Activated CD4-positive, alpha-beta T cell treated with anti-CD3 and anti-CD28 coated beads for 4 hours (primary cell): ENCODE results near the gene CHTF18.
A peak's percentile ranks its signal among the peaks of the same experiment; 100 is the strongest.

Experiments
- DNase-seq, 2 donors: peaks; one replicate each; pipeline ENCODE4 v3.0.0-alpha.2; 2020

CHTF18 gene

DNA sequence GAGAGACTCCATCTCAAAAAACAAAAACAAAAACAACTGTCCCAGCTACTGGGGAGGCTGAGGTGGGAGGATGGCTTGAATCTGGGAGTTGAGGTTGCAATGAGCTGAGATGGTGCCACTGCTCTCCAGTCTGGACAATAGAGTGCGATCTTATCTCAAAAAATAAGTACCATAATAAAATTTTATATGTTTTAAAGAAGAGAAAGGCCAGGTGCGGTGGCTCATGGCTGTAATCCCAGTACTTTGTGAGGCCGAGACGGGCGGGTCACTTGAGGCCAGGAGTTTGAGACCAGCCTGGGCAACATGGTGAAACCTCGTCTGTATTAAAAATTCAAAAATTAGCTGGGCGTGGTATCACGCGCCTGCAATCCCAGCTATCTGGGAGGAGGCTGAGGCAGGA is 11.6 kb upstream of the CHTF18 start:
- DNase-seq: no peak

DNA sequence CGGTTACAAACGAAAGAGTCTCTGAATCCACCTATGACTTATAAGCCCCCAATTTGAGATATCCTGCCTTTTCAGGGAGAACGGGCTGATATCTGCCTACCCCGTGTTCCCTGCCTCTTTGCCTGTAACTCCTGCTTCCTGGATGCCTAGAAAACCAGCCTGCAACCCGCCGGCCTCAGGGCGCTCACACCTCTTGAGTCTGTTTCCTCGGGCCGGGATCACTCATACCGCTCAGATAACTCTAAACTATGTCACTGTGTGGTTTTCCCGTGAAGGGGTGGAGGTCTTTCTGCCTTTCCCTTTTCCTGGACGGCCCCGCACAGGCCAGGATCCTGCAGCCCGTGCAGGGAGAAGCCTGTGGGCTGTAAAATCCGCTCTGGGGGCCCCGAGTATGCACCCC is 10.6 kb upstream of the CHTF18 start:
- DNase-seq: no peak

DNA sequence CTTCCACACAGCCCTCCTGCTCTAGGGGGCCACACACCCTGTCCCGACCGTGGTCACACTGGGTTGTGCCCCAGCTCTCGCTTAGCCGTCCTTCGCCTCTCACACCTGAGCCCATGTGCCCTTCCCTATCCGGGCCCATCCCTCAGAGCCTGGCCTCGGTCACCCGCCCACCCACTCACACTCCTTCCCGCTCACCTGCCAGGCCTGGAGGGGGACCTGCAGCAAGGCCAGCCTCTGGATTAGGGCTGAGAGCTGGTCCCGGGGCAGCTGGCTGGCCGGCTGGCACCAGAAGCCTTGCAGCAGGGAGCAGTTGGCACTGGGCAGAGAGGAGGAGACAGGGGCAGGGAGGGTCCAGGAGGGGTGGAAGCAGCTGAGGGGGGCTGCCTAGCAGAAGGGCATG is 10.0 kb upstream of the CHTF18 start:
- no peak for DNase-seq

DNA sequence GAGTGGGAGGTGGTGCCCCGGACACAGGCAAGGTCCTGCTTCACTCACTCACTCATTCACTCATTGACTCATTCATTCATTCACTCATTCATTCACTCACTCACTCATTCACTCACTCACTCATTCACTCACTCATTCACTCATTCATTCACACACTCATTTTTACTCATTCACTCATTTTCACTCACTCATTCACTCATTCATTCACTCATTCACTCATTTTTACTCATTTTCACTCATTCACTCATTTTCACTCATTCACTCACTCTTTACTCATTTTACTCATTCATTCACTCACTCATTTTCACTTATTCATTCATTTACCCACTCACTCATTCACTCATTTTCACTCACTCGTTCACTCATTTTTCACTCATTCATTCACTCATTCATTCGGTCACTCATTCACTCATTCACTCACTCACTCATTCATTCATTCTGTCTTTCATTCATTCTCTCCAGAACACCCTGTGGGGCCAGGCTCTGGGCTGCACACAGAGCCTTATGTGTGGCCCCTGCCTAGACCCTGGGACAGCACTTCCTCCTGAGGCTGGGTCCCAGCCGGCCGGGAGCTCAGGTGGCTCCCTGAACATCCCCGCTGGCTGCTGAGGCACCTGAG is 9.4 kb upstream of the CHTF18 start:
- DNase-seq: no peak

DNA sequence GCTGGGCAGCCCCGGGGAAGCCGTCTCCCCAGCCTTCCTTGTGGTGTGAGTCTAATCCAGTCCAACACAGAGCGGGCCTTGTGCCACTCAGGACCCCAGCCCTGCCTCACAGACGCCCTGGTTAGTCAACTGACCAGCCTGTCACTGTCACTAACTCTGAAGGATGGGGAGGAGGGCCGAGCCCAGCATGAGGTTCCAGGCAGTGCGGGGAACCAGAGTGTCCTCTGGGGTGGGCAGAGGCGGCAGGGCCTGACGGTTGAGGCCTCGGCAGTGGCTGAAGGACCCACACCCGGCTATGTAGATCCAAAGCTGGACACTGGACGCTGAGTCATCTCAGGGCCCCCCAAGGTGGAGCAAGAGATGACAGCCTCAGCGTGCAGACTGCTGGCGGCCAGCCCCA is 8.9 kb upstream of the CHTF18 start:
- DNase-seq: no peak

DNA sequence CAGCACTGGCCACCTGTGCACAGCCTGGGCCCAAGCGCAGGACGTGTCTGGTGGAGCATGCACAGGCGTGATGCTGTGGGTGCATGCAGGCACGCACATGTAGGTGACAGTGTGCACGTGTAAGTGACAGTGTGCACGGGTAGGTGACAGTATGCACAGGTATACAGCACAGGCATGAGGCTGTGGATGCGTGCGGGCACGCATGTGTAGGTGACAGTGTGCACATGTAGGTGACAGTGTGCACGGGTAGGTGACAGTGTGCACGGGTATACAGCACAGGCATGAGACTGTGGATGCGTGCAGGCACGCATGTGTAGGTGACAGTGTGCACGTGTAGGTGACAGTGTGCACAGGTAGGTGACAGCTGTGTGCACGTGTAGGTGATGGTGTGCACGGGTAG is 8.1 kb upstream of the CHTF18 start:
- no peak for DNase-seq

DNA sequence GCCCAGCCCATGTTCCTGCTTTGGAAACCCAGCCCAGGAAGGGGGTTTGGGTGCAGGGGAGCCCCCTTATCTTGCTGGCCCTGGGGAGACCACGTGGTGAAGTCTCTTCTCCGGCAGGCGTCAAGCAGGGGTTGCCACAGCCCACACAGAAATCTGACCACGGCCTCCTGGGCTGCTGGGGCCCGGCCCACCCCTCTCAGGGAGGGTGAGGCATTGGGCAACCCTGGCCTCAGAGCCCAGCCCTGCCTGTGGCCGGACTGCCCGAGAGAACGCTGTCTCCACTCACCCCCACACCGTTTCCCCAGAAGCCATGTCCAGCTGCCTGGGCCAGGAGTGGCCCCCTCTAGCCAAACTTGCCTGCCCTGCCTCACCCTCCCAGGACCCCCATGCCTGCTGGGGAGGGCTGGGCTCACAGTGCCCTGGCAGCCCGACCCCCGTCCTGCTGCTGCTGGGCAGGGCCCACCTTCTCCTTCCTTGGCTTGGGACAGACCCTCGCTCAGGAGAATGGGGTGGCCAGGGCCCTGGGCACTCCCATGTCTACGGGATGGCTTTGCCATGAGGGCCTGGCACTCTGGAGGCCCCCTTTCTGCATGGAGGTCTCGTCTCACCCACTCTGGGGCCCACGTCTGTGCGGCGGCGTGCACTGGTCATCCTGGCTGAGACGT is 6.9 kb upstream of the CHTF18 start:
- no peak for DNase-seq

DNA sequence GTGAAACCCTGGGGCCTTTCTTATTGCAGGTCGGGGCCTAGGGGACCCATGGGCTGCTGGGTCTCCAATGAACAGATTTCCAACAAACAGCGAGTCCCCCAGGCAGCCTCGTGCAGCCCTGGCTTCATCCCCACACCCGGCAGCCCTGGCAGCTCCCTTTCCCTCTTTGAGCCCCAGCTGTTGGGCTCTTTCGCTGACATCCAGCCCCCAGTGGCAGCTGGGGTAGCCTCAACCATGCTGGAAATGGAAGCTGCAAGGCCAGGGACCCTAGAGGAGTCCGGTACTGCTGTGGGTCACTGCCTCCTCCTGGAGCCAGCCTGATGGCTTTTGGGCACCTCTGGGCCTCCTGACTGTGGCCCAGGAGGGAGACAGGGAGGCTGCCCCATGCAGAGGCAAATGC is 6.2 kb upstream of the CHTF18 start:
- no peak for DNase-seq

DNA sequence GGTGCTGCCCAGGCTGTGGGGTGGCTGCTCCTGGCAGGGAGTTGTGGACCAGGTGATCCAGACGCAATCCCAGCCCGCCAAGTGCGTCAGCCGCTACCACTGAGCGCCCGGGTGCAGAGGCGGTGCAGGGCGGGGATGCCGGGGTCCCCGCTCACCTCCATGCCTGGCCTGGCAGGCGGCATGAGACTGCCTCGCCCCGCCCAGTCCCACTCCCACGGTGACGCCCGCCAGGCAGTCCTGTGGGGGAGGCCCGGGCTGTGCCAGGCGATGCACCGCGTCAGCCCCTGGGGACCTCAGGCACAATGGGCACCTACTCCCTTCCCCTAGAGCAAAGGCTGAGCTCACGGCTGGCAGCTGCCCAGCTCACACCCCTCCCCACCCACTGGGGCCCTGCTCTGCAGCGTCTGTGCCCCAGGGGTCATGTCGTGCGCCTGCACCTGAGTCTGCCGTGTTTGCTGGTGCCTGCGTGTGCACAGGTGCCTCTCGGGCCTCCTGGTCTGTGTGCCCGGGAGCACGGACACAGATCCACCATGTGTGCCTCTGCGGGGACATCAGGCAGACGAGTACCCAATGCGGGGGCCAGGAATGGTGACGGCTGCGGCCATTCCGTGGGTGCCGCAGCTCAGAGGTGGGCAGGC is 5.5 kb upstream of the CHTF18 start:
- no peak for DNase-seq

DNA sequence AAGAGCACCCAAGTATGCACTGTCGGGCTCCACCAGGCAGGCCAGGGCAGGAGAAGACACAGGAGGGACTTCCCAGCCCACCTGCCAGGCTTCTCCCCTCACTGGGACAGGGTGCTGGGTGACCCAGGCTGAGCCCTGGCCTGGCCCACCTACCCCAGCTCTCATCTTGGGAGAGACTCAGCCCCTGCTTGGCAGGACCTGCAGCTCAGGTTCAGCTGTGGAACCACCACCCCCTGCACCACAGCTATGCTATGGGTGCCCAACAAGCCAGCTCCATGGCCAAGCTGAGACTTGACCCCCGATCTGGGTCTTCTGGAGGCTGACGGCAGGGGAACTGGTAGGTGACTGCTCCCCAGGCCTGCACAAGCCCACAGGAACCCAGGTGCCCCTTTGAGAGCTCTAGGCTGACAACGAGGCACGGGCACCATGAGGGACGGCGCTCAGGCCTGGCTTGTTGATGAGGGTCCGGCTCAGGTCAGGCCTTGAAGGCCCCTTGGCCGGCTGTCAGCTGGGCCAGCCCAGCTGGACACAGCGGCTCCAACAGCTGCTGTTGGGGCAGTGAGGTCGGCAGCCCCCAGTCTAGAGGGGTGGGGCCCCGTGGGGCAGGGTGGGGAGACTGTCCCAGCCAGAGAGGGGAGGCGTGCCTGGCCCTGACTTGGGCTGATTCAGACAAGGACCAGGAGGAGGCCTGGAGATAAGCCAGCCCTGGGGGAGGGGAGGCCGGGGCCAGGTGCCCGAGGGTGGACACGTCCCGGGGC is 4.8 kb upstream of the CHTF18 start:
- DNase-seq: no peak

DNA sequence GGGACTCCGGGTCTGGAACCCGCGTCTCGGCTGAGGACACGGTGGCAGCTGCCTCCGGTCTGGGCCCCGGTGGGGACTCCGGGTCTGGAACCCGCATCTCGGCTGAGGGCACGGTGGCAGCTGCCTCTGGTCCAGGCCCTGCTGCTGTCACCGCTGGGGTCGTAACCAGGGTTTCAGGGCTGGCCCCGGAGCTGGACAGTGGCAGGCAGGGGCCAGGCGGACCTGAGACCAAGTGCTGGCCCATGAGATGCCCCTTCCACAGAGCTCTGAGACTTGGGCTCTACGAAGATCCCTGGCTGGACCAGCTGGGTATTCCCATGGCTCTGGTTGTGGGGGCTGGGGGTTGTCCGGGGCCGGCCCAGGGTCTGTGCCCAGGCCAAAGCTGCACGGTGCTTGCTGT is 4.0 kb upstream of the CHTF18 start:
- no peak for DNase-seq

DNA sequence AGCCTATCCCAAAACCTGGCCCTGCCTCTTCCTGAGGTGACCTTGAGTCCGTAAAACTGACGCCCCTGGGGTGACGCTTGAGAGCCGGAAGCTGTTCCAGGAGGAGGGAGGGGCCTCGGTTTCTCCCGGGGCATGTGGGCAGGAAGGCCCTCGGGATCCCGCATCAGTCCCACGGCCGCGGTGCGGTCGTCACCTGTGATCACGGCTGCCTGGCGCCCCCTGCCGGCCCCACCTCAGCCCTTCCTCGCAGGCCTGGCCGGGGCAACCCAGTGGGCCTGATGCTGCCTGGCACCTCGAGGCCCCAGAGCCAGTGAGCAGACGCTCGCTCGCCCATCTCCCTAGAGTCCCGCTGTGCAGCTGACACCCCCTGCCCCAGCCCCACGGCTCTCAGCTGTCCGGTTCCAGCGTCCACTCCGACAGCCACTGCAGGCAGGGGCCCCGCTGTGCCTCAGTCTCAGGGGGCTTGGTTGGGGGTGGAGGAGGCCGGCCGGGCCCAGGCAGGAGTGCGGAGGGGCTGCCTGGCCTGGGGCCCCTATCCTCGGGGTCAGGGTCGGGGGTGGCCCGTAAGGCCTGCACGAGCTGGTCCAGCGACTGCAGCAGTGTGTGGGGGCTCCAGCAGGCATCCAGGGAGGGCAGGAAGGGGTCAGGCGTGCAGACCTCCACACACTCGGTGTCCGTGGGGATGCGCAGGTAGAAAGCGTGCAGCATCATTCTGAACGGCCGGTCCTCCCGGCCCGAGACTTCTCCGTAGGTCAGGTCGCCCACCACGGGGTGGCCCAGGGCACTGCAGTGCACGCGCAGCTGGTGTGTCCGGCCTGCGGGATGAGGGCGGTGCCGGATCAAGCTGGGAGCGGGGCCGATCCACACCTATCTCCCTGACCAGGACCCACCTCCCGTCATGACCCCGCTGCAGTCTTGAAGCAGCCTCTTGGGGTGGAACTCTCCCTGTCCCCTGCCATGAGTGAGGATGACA is 2.6 kb upstream of the CHTF18 start:
- peak; percentile 73 to 79 for DNase-seq

DNA sequence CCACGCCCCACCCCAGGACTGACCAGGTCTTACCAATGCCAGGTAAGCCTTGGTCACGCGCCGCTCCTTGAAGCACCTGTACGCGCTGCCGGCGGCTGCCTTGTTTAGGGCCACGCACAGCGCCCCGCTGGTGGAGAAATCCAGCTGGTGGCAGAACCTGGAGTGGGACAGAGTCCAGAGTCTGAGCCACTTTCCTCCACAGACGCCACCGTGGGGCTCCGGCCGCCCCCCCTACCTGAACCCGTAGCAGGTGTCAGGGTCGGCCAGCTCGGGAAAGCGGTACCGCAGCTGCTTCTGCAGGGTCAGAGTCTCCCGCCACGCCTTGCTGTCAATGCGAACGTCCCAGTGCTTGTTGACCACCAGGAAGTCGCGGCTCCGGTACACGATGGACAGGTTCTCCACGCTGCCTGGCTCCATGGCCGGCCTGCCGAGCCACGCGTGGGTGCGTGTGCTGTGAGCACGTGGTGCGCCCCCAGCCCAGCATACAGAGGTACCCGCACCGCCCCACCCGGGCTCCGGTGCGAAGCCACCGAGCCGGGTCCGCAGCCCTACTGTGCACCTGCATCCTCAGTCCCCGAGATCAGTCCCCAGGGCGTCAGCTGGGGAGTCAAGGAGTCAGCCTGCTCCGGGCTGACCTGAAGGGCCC is 976 bp upstream of the CHTF18 start:
- DNase-seq: no peak

DNA sequence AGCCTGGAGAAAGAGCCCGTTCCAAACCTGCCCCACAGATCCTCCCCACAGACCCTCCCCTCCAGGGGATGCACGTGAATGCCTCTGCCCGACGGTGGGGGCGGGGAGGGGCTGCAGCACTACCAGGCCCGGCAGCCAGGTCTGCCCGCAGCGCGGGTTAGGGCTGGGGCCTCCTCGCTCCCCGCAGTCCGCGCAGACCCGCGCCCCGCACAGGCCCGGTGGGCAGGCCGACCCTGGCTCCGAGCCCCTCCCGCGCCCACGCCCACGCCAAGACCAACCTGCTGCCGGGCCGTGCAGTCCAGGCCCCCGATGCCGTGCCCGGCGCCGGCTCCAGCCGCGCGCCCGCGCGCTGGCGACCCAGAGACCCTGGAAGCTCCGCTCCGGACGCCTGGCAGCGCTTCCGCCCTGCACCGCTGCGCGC is 432 bp upstream of the CHTF18 start, which contains the start of gene RPUSD1:
Gene RPUSD1 (minus strand): TSS at position 404 of the 421 bp plus-strand sequence. CDS start 644 bp downstream, outside the sequence.
- DNase-seq: peak; percentile 15 to 24

DNA sequence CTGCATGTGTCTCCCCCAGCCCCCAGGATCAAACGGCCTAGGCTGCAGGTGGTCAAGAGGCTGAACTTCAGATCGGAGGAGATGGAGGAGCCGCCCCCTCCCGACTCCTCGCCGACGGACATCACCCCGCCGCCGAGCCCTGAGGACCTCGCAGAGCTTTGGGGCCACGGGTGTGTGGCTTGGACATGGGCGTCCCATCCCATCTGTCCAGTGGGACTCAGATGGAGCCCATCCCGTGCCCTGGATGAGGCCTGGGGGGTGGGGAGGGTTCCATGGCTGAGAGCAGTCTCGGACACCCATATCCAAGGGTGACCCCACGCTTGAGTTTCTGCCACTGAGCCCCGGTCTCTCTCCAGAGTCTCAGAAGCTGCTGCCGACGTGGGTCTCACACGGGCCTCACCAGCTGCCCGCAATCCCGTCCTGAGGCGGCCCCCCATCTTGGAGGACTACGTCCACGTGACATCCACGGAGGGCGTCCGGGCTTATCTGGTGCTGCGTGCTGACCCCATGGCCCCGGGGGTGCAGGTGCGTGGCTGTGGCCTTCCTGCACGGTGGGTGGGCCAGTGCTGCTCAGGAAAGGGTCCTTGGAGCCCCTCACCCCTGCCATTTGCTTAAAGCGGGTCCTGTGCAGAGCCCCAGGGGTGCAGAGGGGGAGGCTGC is 901 bp downstream of the CHTF18 start:
- DNase-seq: no peak

DNA sequence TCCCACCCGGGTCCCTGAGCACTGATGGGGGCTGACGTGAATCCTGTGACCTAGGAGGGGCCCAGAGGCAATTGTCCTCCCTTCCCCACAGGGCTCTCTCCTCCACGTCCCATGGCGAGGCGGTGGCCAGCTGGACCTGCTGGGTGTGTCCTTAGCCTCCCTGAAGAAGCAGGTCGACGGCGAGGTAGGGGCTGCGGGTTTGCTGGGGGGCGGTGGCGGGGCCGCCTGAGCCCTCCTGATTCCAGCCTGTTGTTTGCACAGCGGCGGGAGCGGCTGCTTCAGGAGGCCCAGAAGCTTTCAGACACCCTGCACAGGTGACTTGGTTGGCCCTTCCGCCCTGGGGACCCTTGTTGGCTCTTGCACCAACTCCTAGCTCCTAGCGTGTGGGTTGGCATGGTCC is 1.7 kb downstream of the CHTF18 start:
- no peak for DNase-seq

DNA sequence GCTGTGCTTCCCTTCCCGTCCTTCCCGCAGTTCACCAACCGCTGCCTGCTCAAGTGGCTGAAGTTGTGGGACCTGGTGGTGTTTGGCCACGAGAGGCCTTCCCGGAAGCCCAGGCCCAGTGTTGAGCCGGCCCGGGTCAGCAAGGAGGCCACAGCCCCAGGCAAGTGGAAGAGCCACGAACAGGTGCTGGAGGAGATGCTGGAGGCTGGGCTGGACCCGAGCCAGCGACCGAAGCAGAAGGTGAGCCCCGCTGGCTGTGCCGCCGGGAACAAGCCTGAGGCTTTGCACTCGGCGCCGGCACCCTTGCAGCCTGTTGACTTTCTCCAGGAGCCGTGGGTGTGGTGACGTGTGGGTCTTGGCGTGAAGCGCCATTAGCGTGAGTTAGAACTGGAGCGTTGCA is 2.7 kb downstream of the CHTF18 start:
- no peak for DNase-seq

DNA sequence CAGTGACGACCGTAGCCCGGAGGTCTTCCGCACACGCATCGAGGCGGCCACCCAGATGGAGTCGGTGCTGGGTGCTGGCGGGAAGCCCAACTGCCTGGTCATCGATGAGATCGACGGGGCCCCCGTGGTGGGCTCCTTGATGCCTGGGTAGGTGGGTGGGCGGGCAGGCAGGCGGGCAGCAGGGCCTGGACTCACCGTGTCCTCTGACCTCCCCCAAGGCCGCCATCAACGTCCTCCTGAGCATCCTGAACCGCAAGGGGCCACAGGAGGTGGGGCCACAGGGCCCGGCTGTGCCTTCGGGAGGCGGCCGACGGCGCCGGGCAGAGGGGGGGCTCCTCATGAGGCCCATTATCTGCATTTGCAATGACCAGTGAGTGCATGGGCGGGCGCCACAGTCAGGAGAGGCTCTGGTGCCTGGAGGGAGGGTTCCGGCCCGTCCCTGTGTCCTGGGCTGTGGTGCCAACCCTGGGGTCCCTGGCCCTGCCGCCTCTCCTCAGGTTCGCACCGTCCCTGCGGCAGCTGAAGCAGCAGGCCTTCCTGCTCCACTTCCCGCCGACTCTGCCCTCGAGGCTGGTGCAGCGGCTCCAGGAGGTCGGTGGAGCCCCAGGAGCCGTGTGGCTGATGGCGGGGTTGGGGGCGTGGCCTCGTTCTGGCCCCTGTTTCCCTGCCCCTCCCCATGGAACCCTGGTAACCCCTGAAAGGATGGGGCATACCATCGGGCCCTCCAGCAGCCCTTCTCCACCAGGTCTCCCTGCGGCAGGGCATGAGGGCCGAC is 4.0 kb downstream of the CHTF18 start:
- no peak for DNase-seq

DNA sequence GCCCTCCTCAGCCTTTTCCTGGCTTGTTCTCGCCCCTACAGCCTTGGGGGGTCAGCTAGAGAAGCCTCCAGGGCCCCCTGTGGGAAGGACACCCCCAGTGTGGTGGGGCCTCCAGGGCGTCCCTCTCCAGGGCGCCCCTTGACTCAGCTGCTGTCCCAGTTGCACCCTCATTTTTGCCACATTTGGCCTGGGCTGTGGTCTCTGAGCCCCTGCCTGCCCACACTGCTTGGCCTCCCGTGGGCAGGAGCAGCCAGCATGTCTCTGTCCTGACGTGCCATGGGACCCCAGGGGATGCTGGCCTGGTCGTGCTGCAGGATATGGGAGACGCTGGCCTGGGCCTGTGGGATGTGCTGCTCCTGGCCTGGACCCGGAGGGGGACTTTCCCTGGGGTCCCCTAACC is 5.0 kb downstream of the CHTF18 start:
- DNase-seq: no peak

DNA sequence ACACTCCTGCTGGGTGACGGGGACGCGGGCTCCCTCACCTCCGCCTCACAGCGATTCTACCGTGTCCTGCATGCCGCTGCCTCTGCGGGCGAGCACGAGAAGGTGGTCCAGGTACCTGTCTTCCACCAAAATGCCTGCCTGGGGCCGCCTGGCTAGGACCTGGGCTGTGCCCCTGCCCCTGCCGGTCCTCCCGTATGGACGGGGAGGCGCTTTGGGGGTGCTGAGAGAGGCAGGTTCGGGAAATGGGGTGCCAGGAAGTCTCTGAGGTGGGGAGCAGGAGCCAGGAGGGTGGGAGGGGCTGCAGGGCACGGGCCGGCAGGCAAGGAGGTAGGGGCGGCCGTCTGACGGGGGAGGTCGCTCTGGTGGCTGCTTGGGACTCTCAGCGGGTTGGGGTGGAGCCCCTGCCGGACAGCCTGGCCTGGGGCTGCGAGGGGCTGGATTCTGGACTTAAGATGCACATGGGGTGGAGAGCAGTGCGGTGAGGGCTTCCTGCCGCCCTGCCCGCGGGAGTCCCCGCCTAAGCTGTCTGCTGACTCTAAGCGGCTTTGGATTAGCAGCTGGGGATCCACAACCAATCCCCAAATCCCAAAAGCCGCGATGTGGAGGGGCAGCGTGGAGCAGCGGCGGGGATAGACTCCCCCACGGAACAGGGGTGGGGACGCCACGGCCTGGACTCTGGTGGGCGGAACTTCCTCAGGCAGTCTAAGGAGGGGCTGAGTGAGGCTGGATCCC is 5.8 kb downstream of the CHTF18 start:
- no peak for DNase-seq
